GM12878 (cell line): Measurements from ENCODE around the gene ZNF366. TPM values are rescaled to one million over a fixed set of nuclear protein-coding genes. Genes with fewer than 3 reads are reported as not detected.

Source experiments
- ATAC-seq: fragments of 200-7000 bp; cut with Tn5 transposase; 3 replicates; pipeline ENCODE4 v1.9.1; 2020; ENCODE audit warnings: mild to moderate bottlenecking, moderate library complexity
- BruUV-seq: library from RNA; stranded (reverse); fragments of 400-500 nt; replicated peaks from 2 replicates; lab custom pipeline; 2021; lab: Mats Ljungman, UMichigan
- CTCF ChIA-PET: fragments of 300-600 bp; sonication (Branson Sonifier 250); formaldehyde crosslinking; extraction: SDS; loops from one replicate; lab custom pipeline; 2021; ENCODE audit warnings: inconsistent platforms; lab: Yijun Ruan, JAX
- POLR2A ChIA-PET: fragments of 350-600 bp; formaldehyde crosslinking; extraction: SDS; loops from one replicate; lab custom pipeline; 2021; ENCODE audit warnings: inconsistent platforms; lab: Charles Lee
- RAD21 ChIA-PET: fragments of 300-600 bp; sonication (Branson Sonifier 250); formaldehyde crosslinking; loops from one replicate; lab custom pipeline; 2023; ENCODE audit warnings: antibody characterized with exemption; ENCODE audit not compliant: unreplicated experiment; lab: Charles Lee
- SMC1A ChIA-PET: fragments of 300-600 bp; sonication (Branson Sonifier 250); formaldehyde crosslinking; loops from one replicate; lab custom pipeline; 2023; ENCODE audit not compliant: unreplicated experiment, uncharacterized antibody; lab: Charles Lee
- DNase-seq: peaks from one replicate; pipeline ENCODE4 v3.0.0-alpha.2; 2011; ENCODE audit warnings: low read depth, low spot score
- FAIRE-seq: peaks from 3 replicates; lab custom pipeline; 2011; peaks lifted over from hg19 to GRCh38; lab: Jason Lieb, UNC
- H2AFZ ChIP-seq: 2 replicates; pipeline ENCODE4 v1.6.0; 2011; ENCODE audit warnings: low read depth, low read length, control low read depth; ENCODE audit not compliant: control insufficient read depth
- H3K27ac ChIP-seq: 2 replicates; pipeline ENCODE4 v1.5.1; 2011; ENCODE audit warnings: control low read depth; ENCODE audit not compliant: control insufficient read depth, insufficient read depth
- H3K27me3 ChIP-seq, 2 experiments: replicated peaks in 1 of 2; 2 replicates each; pipeline versions ENCODE4 v1.6.0 to v1.6.1; 2011; ENCODE audit warnings: low read length in 1 of 2; ENCODE audit not compliant: control insufficient read depth in 2 of 2, insufficient read depth in 2 of 2
- H3K36me3 ChIP-seq, 2 experiments: 2 replicates each; pipeline ENCODE4 v1.5.1; 2011; ENCODE audit warnings: low read length in 1 of 2; ENCODE audit not compliant: control insufficient read depth in 2 of 2, insufficient read depth in 2 of 2
- H3K4me1 ChIP-seq: 2 replicates; pipeline ENCODE4 v1.6.1; 2011; ENCODE audit warnings: mild to moderate bottlenecking, low read length, moderate library complexity, mixed read lengths; ENCODE audit not compliant: control insufficient read depth, insufficient read depth
- H3K4me2 ChIP-seq: 2 replicates; pipeline ENCODE4 v1.6.0; 2011; ENCODE audit warnings: control low read depth; ENCODE audit not compliant: control insufficient read depth, insufficient read depth
- H3K4me3 ChIP-seq: fragments of 200-600 bp; sonication (generic); 2 replicates; pipeline ENCODE4 v1.5.1; 2016
- H3K79me2 ChIP-seq: 2 replicates; pipeline ENCODE4 v1.6.0; 2011; ENCODE audit warnings: low read length; ENCODE audit not compliant: control insufficient read depth, insufficient read depth
- H3K9ac ChIP-seq: 2 replicates; pipeline ENCODE4 v1.8.0; 2011; ENCODE audit warnings: low read length, control low read depth, mixed read lengths; ENCODE audit not compliant: control insufficient read depth, insufficient read depth
- H3K9me3 ChIP-seq: replicated peaks from 3 replicates; pipeline ENCODE4 v1.5.1; 2011; ENCODE audit warnings: mild to moderate bottlenecking, low read length; ENCODE audit not compliant: control insufficient read depth, insufficient read depth
- H4K20me1 ChIP-seq: 2 replicates; pipeline ENCODE4 v1.6.0; 2011; ENCODE audit not compliant: control insufficient read depth, insufficient read depth
- EGR1 ChIP-seq, 2 experiments: IDR thresholded peaks; 1 replicate in 1 of 2; 2 replicates in 1 of 2; pipeline ENCODE4 v1.6.1; 2011 to 2012; ENCODE audit warnings: low read depth in 2 of 2, low read length in 2 of 2, borderline replicate concordance in 1 of 2, mild to moderate bottlenecking in 1 of 2, moderate library complexity in 1 of 2
- EP300 ChIP-seq, 2 experiments: fragments of 150-350 bp in 1 of 2; IDR thresholded peaks; 2 replicates each; pipeline ENCODE4 v1.6.1; 2011 to 2012; ENCODE audit warnings: low read depth in 2 of 2, low read length in 2 of 2, borderline replicate concordance in 1 of 2, improper control_type of control experiment in 1 of 2, inconsistent platforms in 1 of 2; ENCODE audit not compliant: control insufficient read depth in 1 of 2
- FOXM1 ChIP-seq: IDR thresholded peaks from 2 replicates; pipeline ENCODE4 v1.6.1; 2012; ENCODE audit warnings: low read depth, mild to moderate bottlenecking, inconsistent platforms, low read length, moderate library complexity
- MYB ChIP-seq: fragments of 150-350 bp; IDR thresholded peaks from 2 replicates; pipeline ENCODE4 v1.6.1; 2014; ENCODE audit warnings: mild to moderate bottlenecking, low read depth, low read length, borderline replicate concordance
- RAD21 ChIP-seq: IDR thresholded peaks from 2 replicates; pipeline ENCODE4 v1.6.1; 2011; ENCODE audit warnings: mild to moderate bottlenecking, low read depth, low read length, moderate library complexity; ENCODE audit not compliant: insufficient read depth
- RAD51 ChIP-seq: fragments of 450-650 bp; IDR thresholded peaks from 2 replicates; pipeline ENCODE4 v1.6.1; 2016; ENCODE audit warnings: moderate library complexity, mild to moderate bottlenecking, inconsistent platforms
- RCOR1 ChIP-seq: conservative IDR thresholded peaks from 2 replicates; pipeline ENCODE4 v1.6.1; 2012; ENCODE audit warnings: low read depth, low read length, improper control_type of control experiment
- YBX1 ChIP-seq: fragments of 450-650 bp; IDR thresholded peaks from 2 replicates; pipeline ENCODE4 v1.6.1; 2016; ENCODE audit warnings: antibody characterized with exemption
- WGBS: methylation state at CpG from one replicate; pipeline ENCODE4 v1.1.6; 2016; ENCODE audit warnings: low lambda C conversion rate; ENCODE audit not compliant: insufficient replicate concordance, insufficient coverage; ENCODE audit errors: missing lambda C conversion rate; 5-methylcytosine and 5-hydroxymethylcytosine counted together
- in situ Hi-C: fragments of 300-500 bp; cut with MboI; formaldehyde crosslinking; loops from 9 replicates; pipeline ENCODE4 v1.14.3; 2018; ENCODE audit warnings: mixed read lengths
- intact Hi-C: fragments of 100-400 bp; cut with micrococcal nuclease; formaldehyde crosslinking; loops from one replicate; pipeline ENCODE4 v1.14.2; 2022; ENCODE audit not compliant: unreplicated experiment
- polyA plus RNA-seq, 11 experiments: library from polyadenylated mRNA; depleted of rRNA in 4 of 11; unstranded in 6 of 11; stranded (reverse) in 5 of 11; fragments of >200 nt; fragmentation: Nextera tagmentation in 4 of 11; fragmentation: Illumina TruSeq in 1 of 11; extraction: Ambion mirVana in 4 of 11; extraction: Trizol in 1 of 11; gene quantifications; 1 replicate in 1 of 11; 2 replicates in 10 of 11; pipeline versions ENCODE4 v1.2.1 to v1.2.3, GENCODE V29; 2011 to 2016; ENCODE audit warnings: inconsistent platforms in 2 of 11, missing spikeins in 2 of 11, low read depth in 1 of 11
- total RNA-seq, 4 experiments: library from RNA; depleted of rRNA in 3 of 4; stranded (reverse); fragments of >200 nt in 3 of 4; fragmentation: Illumina TruSeq in 1 of 4; extraction: Trizol in 1 of 4; gene quantifications; 2 replicates each; pipeline versions ENCODE4 v1.2.1 to v1.2.3, GENCODE V29; 2013 to 2021
- TF ChIP-seq, protein P1 (sequence below): fragments of 450-650 bp; IDR thresholded peaks from 2 replicates; pipeline ENCODE4 v1.6.1; 2016; ENCODE audit warnings: mild to moderate bottlenecking
- TF ChIP-seq, protein P2 (sequence below): IDR thresholded peaks from 2 replicates; pipeline ENCODE4 v1.6.1; 2011; ENCODE audit warnings: low read depth, mild to moderate bottlenecking, low read length, moderate library complexity, borderline replicate concordance; ENCODE audit errors: extremely low read depth
- TF ChIP-seq, protein P3 (sequence below): IDR thresholded peaks from 2 replicates; pipeline ENCODE4 v1.6.1; 2012; ENCODE audit warnings: mild to moderate bottlenecking, low read depth, low read length

Gene ZNF366
- total and polyA plus RNA-seq, 10 of the 15 experiments (the other 5 are each of a cell fraction or from before 2014, with no cell fraction given): 0.01 to 0.18 (median 0.04) TPM; not detected in 6

DNA sequence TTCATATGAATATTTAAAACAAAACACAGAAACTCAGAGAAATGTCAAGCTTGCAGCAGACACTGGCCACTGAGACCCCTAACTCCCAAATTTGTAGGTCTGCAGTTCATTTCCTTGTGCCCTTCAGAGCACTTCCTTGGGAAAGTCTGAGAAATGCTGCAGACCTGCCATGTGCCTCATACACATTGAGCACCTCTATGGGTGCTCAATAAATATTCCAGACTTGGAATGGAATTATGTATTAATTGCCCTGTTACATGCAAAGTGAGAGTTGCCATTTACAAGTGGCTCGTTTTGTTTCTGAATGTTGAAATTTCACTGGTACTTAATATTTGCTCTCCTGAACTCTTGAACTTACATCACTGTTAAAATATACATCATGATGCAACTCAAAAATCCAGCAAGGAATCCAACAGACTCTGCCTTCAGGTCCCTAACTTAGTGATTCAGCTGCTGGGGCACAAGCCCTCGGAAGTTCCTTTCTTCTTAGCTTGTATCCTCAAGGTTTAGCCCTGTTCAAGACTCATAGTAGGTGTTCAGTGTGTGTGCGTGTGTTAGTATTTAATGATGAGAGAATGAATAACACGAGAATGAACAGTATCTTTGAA, 96.4 kb downstream of the ZNF366 start:
- Histone ChIP-seq H4K20me1 (no peaks in the 10 kb centered on the region), H3K79me2 (no peaks in the 10 kb centered on the region), H3K9me3 (no peaks in the 10 kb centered on the region), H3K27ac (no peak overlapping the region), H3K36me3 (no peaks in the 10 kb centered on the region), H3K27me3 (no peaks in the 10 kb centered on the region), H3K4me2 (no peak overlapping the region), H3K4me3 (no peak overlapping the region), H3K9ac (no peak overlapping the region), H2AFZ (no peak overlapping the region), H3K4me1 (peaks cover 8% of the 10 kb centered on the region; the same call in 1 of the 2 replicates)
- in situ Hi-C loops: no loop called here
- TF ChIP-seq, protein P1, sequence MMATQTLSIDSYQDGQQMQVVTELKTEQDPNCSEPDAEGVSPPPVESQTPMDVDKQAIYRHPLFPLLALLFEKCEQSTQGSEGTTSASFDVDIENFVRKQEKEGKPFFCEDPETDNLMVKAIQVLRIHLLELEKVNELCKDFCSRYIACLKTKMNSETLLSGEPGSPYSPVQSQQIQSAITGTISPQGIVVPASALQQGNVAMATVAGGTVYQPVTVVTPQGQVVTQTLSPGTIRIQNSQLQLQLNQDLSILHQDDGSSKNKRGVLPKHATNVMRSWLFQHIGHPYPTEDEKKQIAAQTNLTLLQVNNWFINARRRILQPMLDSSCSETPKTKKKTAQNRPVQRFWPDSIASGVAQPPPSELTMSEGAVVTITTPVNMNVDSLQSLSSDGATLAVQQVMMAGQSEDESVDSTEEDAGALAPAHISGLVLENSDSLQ: no peak
- TF ChIP-seq EP300 (IDR thresholded peaks at IDR 0.05; ENCODE audit: borderline replicate concordance in 1 of 2, control insufficient read depth in 1 of 2, low read depth in 2 of 2, low read length in 2 of 2) (no peak), FOXM1 (no peak), MYB (no peak), RAD21 (no peak), RCOR1 (no peak), EGR1 (IDR thresholded peaks at IDR 0.05; ENCODE audit: borderline replicate concordance in 1 of 2, low read depth in 2 of 2, low read length in 2 of 2) (no peak), RAD51 (no peak), YBX1 (no peak)
- TF ChIP-seq, protein P2, sequence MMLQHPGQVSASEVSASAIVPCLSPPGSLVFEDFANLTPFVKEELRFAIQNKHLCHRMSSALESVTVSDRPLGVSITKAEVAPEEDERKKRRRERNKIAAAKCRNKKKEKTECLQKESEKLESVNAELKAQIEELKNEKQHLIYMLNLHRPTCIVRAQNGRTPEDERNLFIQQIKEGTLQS: no peak
- TF ChIP-seq, protein P3, sequence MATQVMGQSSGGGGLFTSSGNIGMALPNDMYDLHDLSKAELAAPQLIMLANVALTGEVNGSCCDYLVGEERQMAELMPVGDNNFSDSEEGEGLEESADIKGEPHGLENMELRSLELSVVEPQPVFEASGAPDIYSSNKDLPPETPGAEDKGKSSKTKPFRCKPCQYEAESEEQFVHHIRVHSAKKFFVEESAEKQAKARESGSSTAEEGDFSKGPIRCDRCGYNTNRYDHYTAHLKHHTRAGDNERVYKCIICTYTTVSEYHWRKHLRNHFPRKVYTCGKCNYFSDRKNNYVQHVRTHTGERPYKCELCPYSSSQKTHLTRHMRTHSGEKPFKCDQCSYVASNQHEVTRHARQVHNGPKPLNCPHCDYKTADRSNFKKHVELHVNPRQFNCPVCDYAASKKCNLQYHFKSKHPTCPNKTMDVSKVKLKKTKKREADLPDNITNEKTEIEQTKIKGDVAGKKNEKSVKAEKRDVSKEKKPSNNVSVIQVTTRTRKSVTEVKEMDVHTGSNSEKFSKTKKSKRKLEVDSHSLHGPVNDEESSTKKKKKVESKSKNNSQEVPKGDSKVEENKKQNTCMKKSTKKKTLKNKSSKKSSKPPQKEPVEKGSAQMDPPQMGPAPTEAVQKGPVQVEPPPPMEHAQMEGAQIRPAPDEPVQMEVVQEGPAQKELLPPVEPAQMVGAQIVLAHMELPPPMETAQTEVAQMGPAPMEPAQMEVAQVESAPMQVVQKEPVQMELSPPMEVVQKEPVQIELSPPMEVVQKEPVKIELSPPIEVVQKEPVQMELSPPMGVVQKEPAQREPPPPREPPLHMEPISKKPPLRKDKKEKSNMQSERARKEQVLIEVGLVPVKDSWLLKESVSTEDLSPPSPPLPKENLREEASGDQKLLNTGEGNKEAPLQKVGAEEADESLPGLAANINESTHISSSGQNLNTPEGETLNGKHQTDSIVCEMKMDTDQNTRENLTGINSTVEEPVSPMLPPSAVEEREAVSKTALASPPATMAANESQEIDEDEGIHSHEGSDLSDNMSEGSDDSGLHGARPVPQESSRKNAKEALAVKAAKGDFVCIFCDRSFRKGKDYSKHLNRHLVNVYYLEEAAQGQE: no peak
- no TSS peak for BruUV-seq
- SMC1A ChIA-PET: interaction anchor here (0.6 to 4.9 kb wide), 9 partner anchors 14 to 114 kb away, joined by 3 to 58 read pairs (median 3); no protein-coding TSS in a partner anchor
- intact Hi-C loops: no loop called here
- ATAC-seq (no peak), FAIRE-seq (no peak), DNase-seq (no peak)
- RAD21 ChIA-PET: interaction anchor here (1.1 to 1.3 kb wide), 2 partner anchors 44 to 66 kb away, joined by 3 read pairs; no protein-coding TSS in a partner anchor
- CTCF ChIA-PET: interaction anchor here (0.9 kb wide), 1 partner anchor 11 kb away, joined by 3 read pairs; no protein-coding TSS in a partner anchor
- POLR2A ChIA-PET: no interaction called here
- WGBS: 4% methylated on average over 4 of the region's 4 CpGs
